Measurements from ENCODE around the gene CSGALNACT2.

CSGALNACT2 gene

GRCh38 chr10:43111921-43112607 is 26.2 kb upstream of the CSGALNACT2 start:
- DNase-seq (ENCODE audit: low read depth), result no peak

GRCh38 chr10:43112608-43112961 is 25.7 kb upstream of the CSGALNACT2 start:
- no peak for DNase-seq (ENCODE audit: low read depth)

- DNase-seq (ENCODE audit: low read depth), result no peak
Measured at GRCh38 chr10:43113201-43114087, 24.8 kb upstream of the CSGALNACT2 start.

DNA sequence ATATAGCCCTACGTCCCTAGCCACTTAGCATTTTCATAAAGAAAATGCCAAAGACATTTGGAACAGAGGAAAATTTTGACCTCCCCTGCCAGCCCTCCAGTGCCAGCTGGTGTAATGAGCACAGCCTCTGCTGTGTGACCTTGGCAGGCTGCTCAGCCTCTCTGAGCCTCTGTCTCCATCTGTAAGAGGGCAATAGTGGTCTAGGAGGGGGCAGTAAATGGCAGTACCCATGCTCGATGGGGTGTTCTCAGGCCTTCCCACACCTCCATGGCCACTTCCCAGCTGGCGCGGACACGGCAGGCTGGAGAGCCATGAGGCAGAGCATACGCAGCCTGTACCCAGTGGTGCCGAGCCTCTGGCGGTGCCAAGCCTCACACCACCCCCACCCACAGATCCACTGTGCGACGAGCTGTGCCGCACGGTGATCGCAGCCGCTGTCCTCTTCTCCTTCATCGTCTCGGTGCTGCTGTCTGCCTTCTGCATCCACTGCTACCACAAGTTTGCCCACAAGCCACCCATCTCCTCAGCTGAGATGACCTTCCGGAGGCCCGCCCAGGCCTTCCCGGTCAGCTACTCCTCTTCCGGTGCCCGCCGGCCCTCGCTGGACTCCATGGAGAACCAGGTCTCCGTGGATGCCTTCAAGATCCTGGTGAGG is 24.0 kb upstream of the CSGALNACT2 start:
- DNase-seq (ENCODE audit: low read depth), result no peak

GRCh38 chr10:43114743-43115611 is 23.3 kb upstream of the CSGALNACT2 start:
- DNase-seq (ENCODE audit: low read depth), result no peak

GRCh38 chr10:43115881-43116595 is 22.2 kb upstream of the CSGALNACT2 start:
- no peak for DNase-seq (ENCODE audit: low read depth)

DNA sequence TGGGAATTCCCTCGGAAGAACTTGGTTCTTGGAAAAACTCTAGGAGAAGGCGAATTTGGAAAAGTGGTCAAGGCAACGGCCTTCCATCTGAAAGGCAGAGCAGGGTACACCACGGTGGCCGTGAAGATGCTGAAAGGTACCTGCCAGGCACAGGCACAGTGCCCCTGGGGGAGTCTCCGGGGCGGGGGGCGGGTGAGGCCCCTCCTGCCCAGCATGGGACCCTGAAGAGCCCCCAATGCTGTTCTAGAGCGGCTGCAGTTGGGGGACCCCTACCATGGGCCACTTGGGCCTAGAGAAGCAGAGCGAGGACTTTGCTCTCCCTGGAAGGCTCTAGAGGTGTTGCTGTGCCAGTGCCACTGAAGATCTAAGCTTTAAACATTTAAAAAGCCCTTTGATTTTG is 21.6 kb upstream of the CSGALNACT2 start:
- DNase-seq (ENCODE audit: low read depth), result no peak

DNA sequence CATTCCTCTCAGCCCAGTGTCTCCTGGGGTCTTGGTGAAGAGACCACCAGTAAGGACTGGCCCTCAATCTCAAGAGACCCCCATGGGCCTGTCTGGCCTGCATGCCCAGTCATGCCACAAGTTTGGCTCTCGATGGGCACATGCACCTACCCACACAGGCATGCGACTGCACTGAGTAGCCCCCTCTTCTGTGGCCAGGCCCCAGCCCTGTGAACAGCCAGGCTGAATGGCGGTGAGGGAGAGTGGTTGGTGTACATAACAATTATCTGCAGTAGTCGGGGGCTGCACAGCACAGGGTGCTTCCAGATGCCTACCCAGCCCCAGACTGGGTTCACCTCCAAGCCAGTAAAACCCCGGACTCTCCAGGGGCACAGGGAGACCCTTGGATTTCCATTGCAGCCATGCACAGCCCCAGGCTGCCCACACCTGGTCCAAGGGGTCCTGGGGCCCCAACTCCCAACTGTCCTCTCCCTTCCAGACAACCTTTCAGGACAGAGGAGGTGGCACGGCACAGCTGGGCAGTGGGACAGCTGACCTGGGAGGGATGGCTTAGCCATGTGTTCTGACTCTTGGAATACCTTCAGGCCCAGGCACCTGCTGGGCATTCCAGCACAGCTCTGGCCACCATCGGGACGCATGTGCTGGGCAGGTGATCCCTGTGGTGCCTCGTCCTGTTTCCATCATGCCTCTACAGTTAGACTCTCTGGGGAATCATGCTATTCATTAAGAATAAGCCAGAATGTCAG is 21.0 kb upstream of the CSGALNACT2 start:
- no peak for DNase-seq (ENCODE audit: low read depth)

- no peak for DNase-seq (ENCODE audit: low read depth)
Measured at GRCh38 chr10:43117777-43118583, 20.3 kb upstream of the CSGALNACT2 start.

- no peak for DNase-seq (ENCODE audit: low read depth)
Measured at GRCh38 chr10:43118631-43119415, 19.4 kb upstream of the CSGALNACT2 start.

GRCh38 chr10:43119416-43120115 is 18.7 kb upstream of the CSGALNACT2 start:
- no peak for DNase-seq (ENCODE audit: low read depth)

DNA sequence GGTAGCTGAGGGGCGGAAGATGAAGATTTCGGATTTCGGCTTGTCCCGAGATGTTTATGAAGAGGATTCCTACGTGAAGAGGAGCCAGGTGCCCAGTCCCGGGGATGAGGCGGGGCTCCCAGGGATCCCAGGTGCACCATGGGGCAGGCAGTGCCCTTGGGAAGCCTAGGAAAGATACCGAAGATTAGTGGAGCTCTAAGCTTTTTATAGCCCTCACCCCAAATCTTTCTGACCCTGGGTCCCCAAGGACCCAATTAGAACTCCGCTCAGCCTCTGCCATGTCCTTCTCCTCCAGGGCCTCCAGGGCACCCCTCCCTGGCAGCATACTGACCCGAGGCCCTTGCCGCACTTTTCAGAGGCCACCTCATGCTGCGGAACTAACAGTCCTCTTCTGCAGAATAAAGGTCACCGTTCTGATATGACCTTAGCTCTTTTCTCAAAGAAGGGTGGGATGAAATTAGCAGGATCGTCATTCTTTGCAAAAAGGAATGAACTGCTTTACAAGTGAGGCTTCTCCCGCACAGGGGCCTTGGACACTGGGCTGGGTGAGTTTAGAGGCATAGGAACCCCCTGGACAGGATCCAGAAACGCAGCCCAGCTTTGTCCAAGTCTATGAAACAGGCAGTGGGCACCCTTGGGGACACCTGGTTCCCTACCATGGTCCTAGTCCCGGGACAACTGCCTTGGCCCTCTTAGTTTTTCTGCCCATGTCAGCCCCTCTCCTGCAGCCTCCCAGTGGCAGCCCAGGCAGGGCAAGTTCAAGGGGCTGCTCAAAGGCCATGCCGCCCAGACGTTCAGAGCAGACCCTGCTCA is 17.9 kb upstream of the CSGALNACT2 start:
- DNase-seq (ENCODE audit: low read depth), result no peak

DNA sequence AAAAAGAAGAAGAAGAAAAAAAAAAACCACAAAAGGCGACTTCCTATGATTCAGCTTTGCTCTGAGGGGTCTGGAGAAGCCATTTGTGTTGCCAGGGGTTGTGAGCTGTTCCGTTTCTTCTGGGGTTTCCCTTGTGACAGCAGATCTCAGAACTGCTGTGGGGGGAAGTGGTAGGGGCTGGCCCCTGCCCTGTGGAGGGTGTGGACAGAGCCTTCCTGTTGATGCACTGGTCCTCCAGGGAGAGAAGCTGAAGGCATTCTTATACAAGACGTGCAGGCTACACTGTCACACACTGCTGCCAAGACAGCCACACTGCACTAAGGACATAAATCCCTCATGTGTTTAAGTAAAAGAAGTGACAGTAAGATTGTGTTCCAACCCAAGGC is 17.3 kb upstream of the CSGALNACT2 start:
- no peak for DNase-seq (ENCODE audit: low read depth)

DNA sequence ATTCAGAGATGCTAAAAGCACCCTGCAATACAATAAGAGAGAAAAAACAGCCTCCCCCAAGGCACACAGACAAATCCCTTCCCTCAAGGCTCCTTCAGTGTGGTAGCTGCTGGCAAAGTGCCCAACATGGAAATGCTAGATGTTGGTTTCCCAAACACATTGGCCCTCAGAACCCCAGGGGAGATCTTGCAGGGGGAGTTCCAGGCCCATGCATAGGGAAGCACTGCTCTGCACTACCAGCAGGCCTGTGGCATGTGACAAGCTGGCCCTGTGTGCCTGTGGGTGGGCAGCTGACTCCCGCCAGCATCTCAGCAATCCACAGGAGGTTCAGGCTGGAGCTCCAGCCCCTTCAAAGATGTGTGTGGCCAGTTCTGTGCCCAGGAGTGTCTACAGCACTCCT is 16.8 kb upstream of the CSGALNACT2 start:
- DNase-seq (ENCODE audit: low read depth), result no peak

DNA sequence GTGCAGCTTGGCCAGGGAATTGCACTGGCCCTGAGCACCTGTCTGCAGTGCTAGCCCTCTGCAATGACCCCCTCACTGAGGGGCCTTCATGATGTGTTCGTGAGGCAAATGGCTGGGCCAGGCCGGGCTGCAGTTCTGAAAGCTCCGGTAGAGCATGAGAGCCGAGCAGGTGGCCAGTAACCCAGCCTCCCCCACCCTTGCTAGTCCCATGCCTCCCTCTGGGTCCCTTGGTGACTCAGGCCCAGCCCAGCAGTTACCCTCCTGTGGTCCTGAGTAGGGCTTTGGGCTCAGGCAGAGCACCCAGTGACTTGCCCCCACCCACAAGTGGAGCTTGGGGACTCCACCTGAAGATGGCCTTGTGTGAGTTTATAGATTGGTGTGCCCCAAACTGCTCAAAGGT is 16.1 kb upstream of the CSGALNACT2 start:
- no peak for DNase-seq (ENCODE audit: low read depth)

GRCh38 chr10:43122826-43123225 is 15.4 kb upstream of the CSGALNACT2 start:
- no peak for DNase-seq (ENCODE audit: low read depth)

- no peak for DNase-seq (ENCODE audit: low read depth)
Measured at GRCh38 chr10:43123361-43124093, 14.7 kb upstream of the CSGALNACT2 start.
